Endothelial cell of umbilical vein (primary cell): Measurements from ENCODE around the gene GLCE.

Experiments
- CTCF ChIP-seq, 2 donors: IDR thresholded peaks; 1 replicate in 1 of 2; 2 replicates in 1 of 2; pipeline ENCODE4 v1.5.1; 2011; ENCODE audit warnings: low read length in 2 of 2, mild to moderate bottlenecking in 2 of 2, moderate library complexity in 2 of 2, control low read depth in 1 of 2, inconsistent platforms in 1 of 2, low read depth in 1 of 2; ENCODE audit not compliant: insufficient read depth in 1 of 2; ENCODE audit errors: extremely low read depth in 1 of 2
- EZH2 ChIP-seq: IDR thresholded peaks from 2 replicates; pipeline ENCODE4 v1.6.1; 2012; ENCODE audit warnings: borderline replicate concordance, low read depth, mild to moderate bottlenecking, moderate library complexity, low read length, inconsistent platforms; ENCODE audit not compliant: severe bottlenecking

- TF ChIP-seq EZH2 (no peak), CTCF (IDR thresholded peaks at IDR 0.05; ENCODE audit: extremely low read depth in 1 of 2, insufficient read depth in 1 of 2, low read depth in 1 of 2, low read length in 2 of 2) (no peak)
Observed at GRCh38 chr15:69132977-69133861, 27.2 kb upstream of the GLCE start.
